Sigmoid colon (tissue), 4 donors: ENCODE results near the gene REEP2.

ENCODE experiments used
- CTCF ChIP-seq, 4 experiments: fragments of 450-650 bp in 3 of 4; fragments of 200-600 bp in 1 of 4; IDR thresholded peaks; one replicate each; pipeline ENCODE4 v1.5.1; 2016 to 2019; ENCODE audit warnings: antibody characterized with exemption in 4 of 4, mild to moderate bottlenecking in 3 of 4, moderate library complexity in 2 of 4
- EP300 ChIP-seq, 4 donors: sonication (generic); formaldehyde crosslinking; IDR thresholded peaks; one replicate each; pipeline ENCODE4 v1.6.1; 2017; ENCODE audit warnings: antibody characterized with exemption in 4 of 4
- POLR2A ChIP-seq, 2 donors: fragments of 450-650 bp; IDR thresholded peaks; one replicate each; pipeline ENCODE4 v1.6.1; 2016; ENCODE audit warnings: antibody characterized with exemption in 2 of 2, mild to moderate bottlenecking in 2 of 2, moderate library complexity in 2 of 2
- POLR2AphosphoS5 ChIP-seq, 4 donors: sonication (generic); formaldehyde crosslinking; IDR thresholded peaks; one replicate each; pipeline ENCODE4 v1.6.1; 2017; ENCODE audit warnings: antibody characterized with exemption in 4 of 4

GRCh38 chr5:138445547-138446271 is 6.9 kb downstream of the REEP2 start:
- no peak for TF ChIP-seq CTCF (IDR thresholded peaks at IDR 0.05)
- TF ChIP-seq POLR2A (IDR thresholded peaks at IDR 0.05), result no peak
- TF ChIP-seq EP300 (IDR thresholded peaks at IDR 0.05), result no peak
- no peak for TF ChIP-seq POLR2AphosphoS5 (IDR thresholded peaks at IDR 0.05)
